GM10266 (cell line): ENCODE data around the gene ITLN1.

Experiments
- DNase-seq: peaks from one replicate; pipeline ENCODE4 v3.0.0; 2012; ENCODE audit errors: extremely low spot score
- CTCF ChIP-seq: IDR thresholded peaks from 2 replicates; pipeline ENCODE4 v1.5.1; 2012; ENCODE audit warnings: mild to moderate bottlenecking, low read depth; ENCODE audit not compliant: control insufficient read depth, insufficient read depth; ENCODE audit errors: missing control alignments

Gene ITLN1

GRCh38 chr1:160829766-160830165 is 55.2 kb downstream of the ITLN1 start:
- TF ChIP-seq CTCF: no peak
- no peak for DNase-seq

DNA sequence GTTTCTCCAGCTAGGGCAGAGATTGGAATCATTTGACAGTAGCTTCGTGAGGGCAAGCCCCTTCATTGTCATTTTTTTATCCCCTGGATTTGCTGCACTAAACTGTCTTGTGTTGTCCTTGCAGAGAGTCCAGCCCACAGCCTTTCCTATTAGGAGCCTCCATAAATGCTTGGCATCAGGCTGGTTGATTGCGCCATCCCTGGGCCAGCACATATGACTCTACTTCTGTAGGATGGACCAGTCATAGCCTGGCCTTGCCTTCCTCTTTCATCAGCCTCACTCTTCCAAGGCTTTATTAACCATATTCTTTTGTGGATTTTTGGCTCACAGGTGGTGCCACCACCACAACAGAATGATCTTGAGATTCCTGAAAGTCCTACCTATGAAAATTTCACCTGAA is 57.6 kb downstream of the ITLN1 start:
- TF ChIP-seq CTCF: no peak
- no peak for DNase-seq

- no peak for DNase-seq
- TF ChIP-seq CTCF: no peak
These were observed 58.4 kb downstream of the ITLN1 start for GRCh38 chr1:160826546-160826945.
